Pancreas (tissue), 10 donors: ENCODE results near the gene SNX1. TPM values are rescaled to one million over a fixed set of nuclear protein-coding genes. Genes with fewer than 3 reads are reported as not detected.

Experiments
- ATAC-seq, 4 donors: fragments of 200-7000 bp; cut with Tn5 transposase; one replicate each; pipeline versions ENCODE4 v1.8.0 to v1.9.1; 2020; ENCODE audit warnings: mild to moderate bottlenecking in 4 of 4, moderate library complexity in 4 of 4
- DNase-seq, 6 donors: peaks; one replicate each; pipeline ENCODE4 v3.0.0-alpha.2; 2020
- FAIRE-seq: peaks from 2 replicates; lab custom pipeline; 2012; peaks lifted over from hg19 to GRCh38; lab: Jason Lieb, UNC
- H3K27ac ChIP-seq, 4 donors: fragments of 200-600 bp; sonication (generic); 1 replicate in 3 of 4; 2 replicates in 1 of 4; pipeline versions ENCODE4 v1.5.0 to v1.8.0; 2020
- H3K27me3 ChIP-seq, 4 donors: fragments of 200-600 bp; one replicate each; pipeline ENCODE4 v1.8.0; 2021
- H3K36me3 ChIP-seq, 3 donors: fragments of 200-600 bp; sonication (generic) in 1 of 3; one replicate each; pipeline versions ENCODE4 v1.5.0 to v1.8.0; 2020 to 2021
- H3K4me1 ChIP-seq, 3 donors: fragments of 200-600 bp; one replicate each; pipeline ENCODE4 v1.8.0; 2021
- H3K4me3 ChIP-seq, 4 donors: fragments of 200-600 bp; sonication (generic) in 2 of 4; one replicate each; pipeline versions ENCODE4 v1.5.0 to v1.8.0; 2020 to 2021
- H3K9me3 ChIP-seq, 4 donors: fragments of 200-600 bp; one replicate each; pipeline ENCODE4 v1.8.0; 2021
- WGBS, 2 donors: extraction: QIAGEN DNeasy Blood & Tissue Kit; methylation state at CpG; one replicate each; pipeline ENCODE4 v1.1.7; 2013; 5-methylcytosine and 5-hydroxymethylcytosine counted together
- intact Hi-C, 3 donors: fragments of 100-400 bp; cut with DNase I; formaldehyde crosslinking; loops; one replicate each; pipeline versions ENCODE4 v1.11.1 to v1.14.2; 2022
- polyA plus RNA-seq, 2 donors: library from polyadenylated mRNA; stranded (reverse); fragments of 200-250 nt; gene quantifications; one replicate each; pipeline ENCODE4 v1.2.3, GENCODE V29; 2013
- total RNA-seq, 6 donors: library from RNA; stranded (reverse); fragmentation: NEBNext Ultra II Directional in 4 of 6; extraction: Animal tissue kit (Norgen Biotek cat#: 25700) in 4 of 6; gene quantifications; one replicate each; pipeline versions ENCODE4 v1.2.1 to v1.2.4, GENCODE V29; 2021 to 2023
- TF ChIP-seq, protein P1 (sequence below), 4 donors: fragments of 200-600 bp; sonication (generic) in 3 of 4; IDR thresholded peaks; one replicate each; pipeline versions ENCODE4 v1.5.0 to v1.8.0; 2021; ENCODE audit warnings: antibody characterized with exemption in 4 of 4
- donor health status: healthy with polysubstance abuse.
- donor health status: DM: no; HTN: no; CAD: no; lungs with moderate emphysema.
- donor health status: DM: no; HTN: no; CAD: no.
- donor health status: control.
- donor health status: control.
- donor health status: Bipolar disorder and iron deficiency.
- donor health status: DM: yes; HTN: yes; CAD: no.
- donor health status: DM: no; HTN: no; CAD: no.
- donor health status: DM: no; HTN: no; CAD: no.
- donor health status: DM: yes; HTN: yes; CAD: no.

Gene SNX1
- total and polyA plus RNA-seq, 8 donors = 32.9 to 82.4 (median 44.9) TPM

DNA sequence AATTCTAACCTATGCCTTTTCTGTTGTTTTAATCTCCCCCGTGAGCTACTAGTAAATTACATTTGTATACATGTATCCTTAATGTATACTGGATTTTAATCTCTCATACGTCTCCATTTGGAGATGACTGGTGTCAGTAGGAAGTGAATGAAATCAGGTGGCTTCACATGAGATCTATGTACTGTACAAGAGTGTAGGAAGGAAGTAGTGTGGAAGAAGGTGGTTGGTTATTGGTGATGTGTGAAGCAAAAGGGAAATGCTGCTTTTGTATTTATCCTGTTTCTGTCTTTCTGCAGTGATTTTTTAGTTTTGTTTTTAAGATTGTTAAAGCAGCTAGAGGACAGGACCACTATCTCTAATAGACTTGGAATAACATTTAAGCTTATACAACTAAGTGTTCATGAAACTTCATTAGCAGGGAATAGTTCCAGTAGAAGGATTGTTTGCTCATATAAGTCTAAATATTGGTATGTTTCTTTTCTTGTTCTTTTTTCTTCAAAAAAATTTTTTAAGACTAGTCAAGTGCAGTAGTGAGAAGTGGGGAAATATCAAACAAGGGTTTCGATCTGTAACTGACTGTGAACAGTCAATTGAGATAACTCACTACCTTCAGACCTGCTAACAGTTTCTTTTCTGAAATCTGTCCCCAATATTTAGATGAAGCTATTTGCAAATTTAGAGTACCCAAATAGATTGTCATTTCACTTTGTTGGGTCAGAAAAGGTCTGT lies 15.3 kb downstream of the SNX1 start:
- Histone ChIP-seq H3K27ac (no peak overlapping the region), H3K36me3 (peaks cover 0 to 25% (median 5%) of the 10 kb centered on the region in 3 donors), H3K4me1 (peaks cover 6 to 30% (median 9%) of the 10 kb centered on the region in 3 donors), H3K9me3 (no peaks in the 10 kb centered on the region), H3K27me3 (no peaks in the 10 kb centered on the region), H3K4me3 (no peak overlapping the region)
- intact Hi-C loops = no loop called here
- 67 to 70% methylated on average over 3 of the region's 3 CpGs for WGBS, 2 donors
- ATAC-seq (peak in 2 of 4 donors; percentile 33 to 36), FAIRE-seq (no peak), DNase-seq (no peak)
- TF ChIP-seq, protein P1, sequence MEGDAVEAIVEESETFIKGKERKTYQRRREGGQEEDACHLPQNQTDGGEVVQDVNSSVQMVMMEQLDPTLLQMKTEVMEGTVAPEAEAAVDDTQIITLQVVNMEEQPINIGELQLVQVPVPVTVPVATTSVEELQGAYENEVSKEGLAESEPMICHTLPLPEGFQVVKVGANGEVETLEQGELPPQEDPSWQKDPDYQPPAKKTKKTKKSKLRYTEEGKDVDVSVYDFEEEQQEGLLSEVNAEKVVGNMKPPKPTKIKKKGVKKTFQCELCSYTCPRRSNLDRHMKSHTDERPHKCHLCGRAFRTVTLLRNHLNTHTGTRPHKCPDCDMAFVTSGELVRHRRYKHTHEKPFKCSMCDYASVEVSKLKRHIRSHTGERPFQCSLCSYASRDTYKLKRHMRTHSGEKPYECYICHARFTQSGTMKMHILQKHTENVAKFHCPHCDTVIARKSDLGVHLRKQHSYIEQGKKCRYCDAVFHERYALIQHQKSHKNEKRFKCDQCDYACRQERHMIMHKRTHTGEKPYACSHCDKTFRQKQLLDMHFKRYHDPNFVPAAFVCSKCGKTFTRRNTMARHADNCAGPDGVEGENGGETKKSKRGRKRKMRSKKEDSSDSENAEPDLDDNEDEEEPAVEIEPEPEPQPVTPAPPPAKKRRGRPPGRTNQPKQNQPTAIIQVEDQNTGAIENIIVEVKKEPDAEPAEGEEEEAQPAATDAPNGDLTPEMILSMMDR (IDR thresholded peaks at IDR 0.05) = no peak

DNA sequence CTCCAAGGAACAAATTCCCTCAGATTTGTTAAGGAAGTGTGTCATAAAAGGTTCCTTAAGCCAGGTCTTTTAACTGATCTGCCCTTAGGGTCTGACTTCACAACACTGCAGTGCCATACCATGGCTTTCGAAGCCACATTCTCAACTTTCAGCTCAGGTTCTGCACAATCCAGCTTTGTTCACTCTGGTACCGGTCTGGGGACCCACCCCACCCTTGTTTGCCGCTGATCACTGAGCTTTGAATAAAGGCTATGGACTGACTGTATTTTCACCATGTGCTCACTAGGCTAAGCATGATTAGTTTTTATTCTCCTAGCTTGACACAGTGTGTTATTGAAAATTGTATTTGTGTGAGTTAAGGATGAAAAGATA lies 15.9 kb downstream of the SNX1 start:
- ATAC-seq (peak; percentile 9 to 46 (median 28)), FAIRE-seq (no peak), DNase-seq (no peak)
- Histone ChIP-seq H3K4me3 (no peak overlapping the region), H3K36me3 (peaks cover 0 to 31% (median 5%) of the 10 kb centered on the region in 3 donors), H3K9me3 (no peaks in the 10 kb centered on the region), H3K27ac (no peak overlapping the region), H3K4me1 (peaks cover 6 to 27% (median 8%) of the 10 kb centered on the region in 3 donors), H3K27me3 (no peaks in the 10 kb centered on the region)
- TF ChIP-seq, protein P1 (IDR thresholded peaks at IDR 0.05) = no peak
- intact Hi-C loops = no loop called here
- 40 to 42% methylated on average over 3 of the region's 3 CpGs for WGBS, 2 donors

DNA sequence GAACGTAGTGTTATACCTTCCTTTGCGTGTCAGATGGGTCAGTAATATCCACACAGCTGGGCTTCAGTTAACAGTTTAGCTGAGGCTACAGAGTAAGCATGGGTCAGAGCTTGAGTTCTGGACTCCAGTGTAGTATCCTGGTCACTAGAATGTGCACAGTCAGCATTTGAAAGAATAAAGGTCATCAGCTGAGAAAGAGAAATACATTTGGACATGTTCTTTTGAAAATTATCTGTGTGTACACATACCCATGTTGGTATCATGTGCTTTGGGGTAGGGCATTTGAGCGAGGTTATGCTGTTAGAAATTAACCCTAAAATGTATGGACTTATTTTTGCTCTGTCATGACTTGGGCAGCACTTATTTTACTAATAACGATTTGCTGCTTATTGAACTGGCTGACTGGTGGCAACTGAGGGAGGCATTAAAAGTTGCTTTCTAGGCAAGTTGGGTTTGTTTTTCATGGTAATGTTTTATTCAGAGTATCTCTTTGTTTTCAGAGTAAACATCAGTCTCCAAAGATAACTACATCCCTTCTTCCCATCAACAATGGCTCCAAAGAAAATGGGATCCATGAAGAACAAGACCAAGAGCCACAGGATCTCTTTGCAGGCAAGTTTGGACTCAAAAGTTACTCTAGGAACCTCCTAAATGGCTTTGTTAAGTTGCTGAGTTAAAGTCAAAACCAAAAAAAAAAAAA lies 16.4 kb downstream of the SNX1 start:
- H3K27me3 ChIP-seq = no peaks in the 10 kb centered on the region
- intact Hi-C loops = no loop called here
- H3K4me1 ChIP-seq = peaks cover 6 to 24% (median 8%) of the 10 kb centered on the region in 3 donors
- WGBS, 2 donors = 34 to 43% methylated on average over 4 of the region's 4 CpGs
- H3K27ac ChIP-seq = no peak overlapping the region
- ATAC-seq (peak; percentile 55 to 81 (median 73)), DNase-seq (no peak), FAIRE-seq (no peak)
- H3K9me3 ChIP-seq = no peaks in the 10 kb centered on the region
- H3K4me3 ChIP-seq = no peak overlapping the region
- H3K36me3 ChIP-seq = peaks cover 0 to 33% (median 5%) of the 10 kb centered on the region in 3 donors
- TF ChIP-seq, protein P1 (IDR thresholded peaks at IDR 0.05) = no peak

DNA sequence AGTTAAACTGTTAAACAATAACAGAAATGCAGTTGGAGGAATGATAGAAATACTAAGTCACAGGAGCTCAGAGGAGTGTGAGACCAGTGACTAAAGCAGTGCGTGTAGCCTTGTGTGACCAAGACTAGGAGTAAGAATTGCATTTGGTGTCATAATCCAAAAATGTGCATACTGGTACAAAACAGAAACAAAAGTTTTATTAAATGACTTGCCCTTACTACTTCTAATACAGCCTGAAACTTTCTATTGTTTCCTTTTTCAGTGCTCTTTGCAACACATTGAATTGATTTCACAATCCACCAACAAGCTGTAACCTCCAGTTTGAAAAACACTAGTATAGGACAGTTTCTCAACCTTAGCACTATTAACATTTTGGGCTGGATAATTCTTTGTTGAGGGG lies 17.1 kb downstream of the SNX1 start:
- no peak for FAIRE-seq
- Histone ChIP-seq H3K4me3 (no peak overlapping the region), H3K27ac (no peak overlapping the region), H3K36me3 (peaks cover 0 to 40% (median 10%) of the 10 kb centered on the region in 3 donors), H3K9me3 (no peaks in the 10 kb centered on the region), H3K4me1 (peaks cover 6 to 23% (median 8%) of the 10 kb centered on the region in 3 donors), H3K27me3 (no peaks in the 10 kb centered on the region)
- TF ChIP-seq, protein P1 (IDR thresholded peaks at IDR 0.05) = no peak
- ATAC-seq = peak in 1 of 4 donors; percentile 28
- 94 to 96% methylated on average over 1 of the region's 1 CpG for WGBS, 2 donors
- intact Hi-C loops = no loop called here
- no peak for DNase-seq
